ENCODE data around the gene EDA2R.

The EDA2R gene

GRCh38 chrX:66547847-66548369 lies 91.0 kb downstream of the EDA2R start:
- in situ Hi-C loops (cut with MboI; ENCODE audit: low sequenced_read_pairs), result no loop called here
